Measurements from ENCODE around the gene PIEZO2.

GRCh38 chr18:10715791-10716190 is 433.6 kb downstream of the PIEZO2 start:
- TF ChIP-seq MXI1 (conservative IDR thresholded peaks at IDR 0.05; ENCODE audit: poor library complexity, severe bottlenecking) (no peak), CTCF (IDR thresholded peaks at IDR 0.05; ENCODE audit: poor library complexity, severe bottlenecking) (no peak), EP300 (conservative IDR thresholded peaks at IDR 0.05; ENCODE audit: poor library complexity, severe bottlenecking) (no peak), POLR2AphosphoS5 (IDR thresholded peaks at IDR 0.05) (no peak), REST (IDR thresholded peaks at IDR 0.05; ENCODE audit: borderline replicate concordance) (no peak)
